ENCODE measurements around the gene MPEG1.

DNA sequence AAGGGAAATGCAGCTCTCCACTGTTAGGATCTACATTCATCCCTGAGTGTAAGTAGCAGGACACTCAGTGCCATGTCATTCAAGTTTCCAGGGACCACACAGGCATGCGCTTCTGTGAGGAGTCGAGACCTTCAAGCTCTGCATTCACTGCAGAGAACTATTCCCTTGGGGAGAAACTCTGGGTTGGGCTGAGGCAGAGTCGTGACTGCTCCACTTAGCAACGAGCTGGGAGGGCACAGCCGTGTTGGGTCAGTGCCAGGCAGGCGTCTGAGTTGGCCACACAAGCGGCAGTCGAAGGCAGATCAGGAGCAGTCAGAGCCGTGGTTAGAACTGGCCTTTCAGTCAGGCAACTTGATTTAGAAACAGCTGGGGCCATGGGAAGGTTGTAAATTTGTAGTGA, 14.7 kb downstream of the MPEG1 start:
- TF ChIP-seq EZH2 (IDR thresholded peaks at IDR 0.05; ENCODE audit: insufficient read depth, poor library complexity, severe bottlenecking) (no peak), EZH2phosphoT487 (IDR thresholded peaks at IDR 0.05; ENCODE audit: insufficient read depth, low read depth) (no peak)
